Adrenal gland (tissue), 12 donors: ENCODE measurements around the gene ABLIM2. TPM values are rescaled to one million over a fixed set of nuclear protein-coding genes. Genes with fewer than 3 reads are reported as not detected.

Source experiments
- DNase-seq, 7 donors: peaks; one replicate each; pipeline ENCODE4 v3.0.0-alpha.2; 2019 to 2020
- H3K27ac ChIP-seq, 5 donors: fragments of 200-600 bp; sonication (generic) in 4 of 5; 1 replicate in 3 of 5; 2 replicates in 2 of 5; pipeline versions ENCODE4 v1.5.1 to v1.8.0; 2016 to 2020; ENCODE audit warnings: mild to moderate bottlenecking in 1 of 5
- H3K27me3 ChIP-seq: fragments of 200-600 bp; 2 replicates; pipeline ENCODE4 v1.8.0; 2021
- H3K36me3 ChIP-seq, 2 donors: fragments of 200-600 bp; replicated peaks in 1 of 2; 1 replicate in 1 of 2; 2 replicates in 1 of 2; pipeline versions ENCODE4 v1.5.1 to v1.8.0; 2018 to 2022
- H3K4me1 ChIP-seq, 2 donors: fragments of 200-600 bp; replicated peaks in 1 of 2; 1 replicate in 1 of 2; 2 replicates in 1 of 2; pipeline versions ENCODE4 v1.5.1 to v1.8.0; 2018 to 2021
- H3K4me3 ChIP-seq, 4 donors: fragments of 200-600 bp; sonication (generic) in 3 of 4; one replicate each; pipeline ENCODE4 v1.5.1; 2016 to 2018
- H3K9me3 ChIP-seq, 3 donors: fragments of 200-600 bp; sonication (generic) in 1 of 3; replicated peaks in 1 of 3; 1 replicate in 2 of 3; 2 replicates in 1 of 3; pipeline versions ENCODE4 v1.5.1 to v1.8.0; 2016 to 2021
- POLR2A ChIP-seq, 2 donors: fragments of 450-650 bp; IDR thresholded peaks; one replicate each; pipeline ENCODE4 v1.6.1; 2017; ENCODE audit warnings: antibody characterized with exemption in 2 of 2, mild to moderate bottlenecking in 2 of 2, moderate library complexity in 1 of 2
- WGBS, 4 donors: extraction: QIAGEN DNeasy Blood & Tissue Kit in 2 of 4; methylation state at CpG; one replicate each; pipeline versions ENCODE4 v1.1.5 to v1.1.7; 2013 to 2017; 5-methylcytosine and 5-hydroxymethylcytosine counted together
- intact Hi-C, 2 donors: fragments of 100-400 bp; cut with DNase I; formaldehyde crosslinking; loops; one replicate each; pipeline versions ENCODE4 v1.14.1 to v1.15.0; 2022 to 2023
- polyA plus RNA-seq, 3 donors: library from polyadenylated mRNA; stranded (reverse); fragments of 200-250 nt in 2 of 3; fragments of 350-450 nt in 1 of 3; fragmentation: Illumina TruSeq in 1 of 3; extraction: RNeasy Lipid Tissue Mini Kit (QIAGEN cat#74804) in 1 of 3; gene quantifications; one replicate each; pipeline ENCODE4 v1.2.3, GENCODE V29; 2013 to 2014
- total RNA-seq, 9 donors: library from RNA; depleted of rRNA in 4 of 9; stranded (reverse); fragments of >200 nt in 4 of 9; fragments of 120-200 nt in 1 of 9; fragmentation: NEBNext Ultra II Directional in 1 of 9; extraction: Animal tissue kit (Norgen Biotek cat#: 25700) in 1 of 9; gene quantifications; one replicate each; pipeline versions ENCODE4 v1.1.0 to v1.2.4, GENCODE V29; 2013 to 2023
- TF ChIP-seq, protein P1 (sequence below), 6 experiments: fragments of 450-650 bp in 4 of 6; fragments of 200-600 bp in 2 of 6; sonication (generic) in 1 of 6; IDR thresholded peaks; 1 replicate in 5 of 6; 2 replicates in 1 of 6; pipeline versions ENCODE4 v1.5.1 to v1.8.0; 2016 to 2021; ENCODE audit warnings: antibody characterized with exemption in 6 of 6, mild to moderate bottlenecking in 2 of 6, moderate library complexity in 1 of 6
- donor health status: healthy with polysubstance abuse.
- donor health status: Bipolar disorder and iron deficiency.
- donor health status: DM: yes; HTN: yes; CAD: no.
- donor health status: DM: no; HTN: no; CAD: no.
- donor health status: DM: no; HTN: no; CAD: no.
- donor health status: DM: yes; HTN: yes; CAD: no.

The ABLIM2 gene
- total and polyA plus RNA-seq, 12 donors: 5.8 to 31.2 (median 14.6) TPM

DNA sequence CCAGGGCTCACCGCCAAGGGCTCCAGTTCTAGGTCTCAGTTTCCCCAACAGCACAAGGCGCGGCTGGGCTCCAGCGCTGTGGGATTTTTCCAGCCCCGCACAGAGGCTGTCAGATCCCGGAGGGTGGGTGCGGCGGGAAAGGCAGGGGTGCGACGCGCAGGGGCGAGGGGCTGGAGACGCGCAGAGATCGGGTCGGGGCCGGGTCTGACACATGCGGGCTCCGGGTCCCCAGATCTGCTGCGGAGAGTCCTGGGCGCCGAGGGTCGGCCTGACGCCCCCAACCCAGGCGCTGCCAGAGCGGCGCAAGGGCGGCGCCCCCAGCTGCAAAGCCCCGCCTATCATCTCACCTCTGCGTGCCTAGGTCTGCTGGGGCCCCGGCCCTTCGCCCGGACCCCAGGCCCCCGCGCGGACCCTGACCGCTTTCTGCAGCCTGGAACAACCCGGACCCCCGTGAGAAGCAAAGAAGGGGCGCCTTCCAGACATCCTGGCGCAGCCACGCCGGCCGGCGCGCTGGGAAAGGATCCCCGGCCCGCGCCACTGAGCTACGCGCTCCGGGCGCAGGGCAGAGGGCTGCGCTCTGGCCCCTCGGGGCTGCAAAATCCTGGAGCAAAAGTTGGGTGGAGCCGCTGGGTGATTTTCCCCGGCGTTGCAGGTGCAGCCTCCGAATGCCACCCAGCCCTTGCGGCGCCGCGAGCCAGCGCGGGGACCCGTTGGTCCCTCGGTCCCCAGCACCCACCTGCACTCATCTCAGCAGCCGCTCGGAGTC is 486 bp downstream of the ABLIM2 start:
- Histone ChIP-seq H3K4me1 (peaks cover 11 to 21% of the 10 kb centered on the region in 2 donors), H3K36me3 (no peaks in the 10 kb centered on the region), H3K27me3 (no peaks in the 10 kb centered on the region), H3K27ac (peak overlapping the region in 1 of 5 donors; percentile 70), H3K4me3 (peak overlapping the region; percentile 23 to 76 (median 51)), H3K9me3 (no peaks in the 10 kb centered on the region)
- TF ChIP-seq, protein P1, sequence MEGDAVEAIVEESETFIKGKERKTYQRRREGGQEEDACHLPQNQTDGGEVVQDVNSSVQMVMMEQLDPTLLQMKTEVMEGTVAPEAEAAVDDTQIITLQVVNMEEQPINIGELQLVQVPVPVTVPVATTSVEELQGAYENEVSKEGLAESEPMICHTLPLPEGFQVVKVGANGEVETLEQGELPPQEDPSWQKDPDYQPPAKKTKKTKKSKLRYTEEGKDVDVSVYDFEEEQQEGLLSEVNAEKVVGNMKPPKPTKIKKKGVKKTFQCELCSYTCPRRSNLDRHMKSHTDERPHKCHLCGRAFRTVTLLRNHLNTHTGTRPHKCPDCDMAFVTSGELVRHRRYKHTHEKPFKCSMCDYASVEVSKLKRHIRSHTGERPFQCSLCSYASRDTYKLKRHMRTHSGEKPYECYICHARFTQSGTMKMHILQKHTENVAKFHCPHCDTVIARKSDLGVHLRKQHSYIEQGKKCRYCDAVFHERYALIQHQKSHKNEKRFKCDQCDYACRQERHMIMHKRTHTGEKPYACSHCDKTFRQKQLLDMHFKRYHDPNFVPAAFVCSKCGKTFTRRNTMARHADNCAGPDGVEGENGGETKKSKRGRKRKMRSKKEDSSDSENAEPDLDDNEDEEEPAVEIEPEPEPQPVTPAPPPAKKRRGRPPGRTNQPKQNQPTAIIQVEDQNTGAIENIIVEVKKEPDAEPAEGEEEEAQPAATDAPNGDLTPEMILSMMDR (IDR thresholded peaks at IDR 0.05): no peak
- no peak for TF ChIP-seq POLR2A (IDR thresholded peaks at IDR 0.05)
- 0 to 3% (median 2%) methylated on average over 17 to 70 of the region's 70 CpGs; no CpG with 5 or more reads in 1 of the 4 donors for WGBS, 4 donors
- intact Hi-C loops: no loop called here
- DNase-seq: peak in 1 of 7 donors; percentile 35

DNA sequence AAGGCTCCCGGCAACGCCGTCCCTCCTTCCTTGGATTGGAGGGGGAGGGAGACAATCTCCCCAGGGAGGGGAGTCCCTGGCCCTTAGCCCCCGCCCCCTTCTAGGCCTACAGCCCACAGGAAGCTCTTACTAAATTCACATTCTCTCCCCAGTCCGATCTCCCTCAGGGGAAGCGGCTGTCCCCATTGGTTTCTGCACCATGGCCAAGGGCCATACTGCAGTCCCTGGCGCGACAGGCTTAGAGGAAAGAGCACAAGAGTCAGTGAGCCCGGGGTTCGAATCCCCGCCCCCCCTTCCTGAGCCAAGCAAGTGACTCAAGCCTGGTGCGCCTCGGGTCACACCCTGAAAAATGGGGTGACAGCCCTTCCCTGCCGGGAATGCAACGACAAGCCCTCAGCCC is 1.1 kb downstream of the ABLIM2 start:
- Histone ChIP-seq H3K9me3 (no peaks in the 10 kb centered on the region), H3K4me3 (peak overlapping the region in 2 of 4 donors; percentile 66 to 76), H3K27ac (peak overlapping the region in 1 of 5 donors; percentile 70), H3K36me3 (no peaks in the 10 kb centered on the region), H3K27me3 (no peaks in the 10 kb centered on the region), H3K4me1 (peaks cover 11 to 21% of the 10 kb centered on the region in 2 donors)
- 31 to 54% (median 33%) methylated on average over 8 to 15 of the region's 15 CpGs for WGBS, 4 donors
- intact Hi-C loops: no loop called here
- peak in 6 of 7 donors; percentile 52 to 74 (median 57) for DNase-seq
- TF ChIP-seq, protein P1 (IDR thresholded peaks at IDR 0.05): no peak
- no peak for TF ChIP-seq POLR2A (IDR thresholded peaks at IDR 0.05)

GRCh38 chr4:8156617-8157016 is 2.0 kb downstream of the ABLIM2 start:
- H3K27me3 ChIP-seq: no peaks in the 10 kb centered on the region
- peaks cover 11 to 21% of the 10 kb centered on the region in 2 donors for H3K4me1 ChIP-seq
- intact Hi-C loops: no loop called here
- no peaks in the 10 kb centered on the region for H3K9me3 ChIP-seq
- no peaks in the 10 kb centered on the region for H3K36me3 ChIP-seq
- peak overlapping the region in 1 of 5 donors; percentile 70 for H3K27ac ChIP-seq
- H3K4me3 ChIP-seq: no peak overlapping the region
- DNase-seq: peak in 1 of 7 donors; percentile 68
- 74 to 89% (median 75%) methylated on average over 7 to 8 of the region's 8 CpGs; no CpG with 5 or more reads in 1 of the 4 donors for WGBS, 4 donors
- TF ChIP-seq, protein P1 (IDR thresholded peaks at IDR 0.05): no peak
- TF ChIP-seq POLR2A (IDR thresholded peaks at IDR 0.05): no peak

- no peak for DNase-seq
- no peak overlapping the region for H3K4me3 ChIP-seq
- H3K36me3 ChIP-seq: no peaks in the 10 kb centered on the region
- no peaks in the 10 kb centered on the region for H3K27me3 ChIP-seq
- WGBS, 4 donors: 92 to 98% (median 95%) methylated on average over 14 of the region's 14 CpGs
- TF ChIP-seq POLR2A (IDR thresholded peaks at IDR 0.05): no peak
- TF ChIP-seq, protein P1 (IDR thresholded peaks at IDR 0.05): no peak
- no peaks in the 10 kb centered on the region for H3K9me3 ChIP-seq
- no peak overlapping the region for H3K27ac ChIP-seq
- intact Hi-C loops: no loop called here
- H3K4me1 ChIP-seq: peaks cover 11 to 21% of the 10 kb centered on the region in 2 donors
Observed at GRCh38 chr4:8155660-8156421, 2.8 kb downstream of the ABLIM2 start.
